ELF-1 (cell line): ENCODE data around the gene IRF9.

Source experiments
- DNase-seq: peaks from one replicate; pipeline ENCODE4 v3.0.0-alpha.2; 2016; ENCODE audit warnings: low read depth, low spot score

IRF9 gene

DNA sequence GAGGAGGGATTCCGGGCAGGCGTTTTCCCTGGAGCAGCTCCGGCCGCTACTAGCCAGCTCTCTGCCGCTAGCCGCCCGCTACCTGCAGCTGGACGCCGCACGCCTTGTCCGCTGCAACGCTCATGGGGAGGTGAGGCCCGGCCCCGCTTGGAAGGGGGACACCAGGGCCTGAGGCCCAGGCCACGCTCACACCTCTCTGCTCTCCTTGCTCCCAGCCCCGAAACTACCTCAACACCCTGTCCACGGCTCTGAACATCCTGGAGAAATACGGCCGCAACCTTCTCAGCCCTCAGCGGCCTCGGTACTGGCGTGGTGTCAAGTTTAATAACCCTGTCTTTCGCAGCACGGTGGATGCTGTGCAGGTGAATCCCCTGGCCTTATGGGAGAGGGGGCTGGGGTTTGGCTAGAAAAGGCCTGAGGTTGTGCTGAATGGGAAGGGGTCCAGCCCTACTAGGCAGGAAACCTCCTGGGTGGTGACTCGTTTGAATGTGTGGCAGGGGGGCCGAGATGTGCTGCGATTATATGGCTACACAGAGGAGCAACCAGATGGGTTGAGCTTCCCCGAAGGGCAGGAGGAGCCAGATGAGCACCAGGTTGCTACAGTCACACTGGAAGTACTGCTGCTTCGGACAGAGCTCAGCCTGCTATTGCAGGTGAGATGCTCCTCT, 13.2 kb upstream of the IRF9 start:
- DNase-seq = no peak

DNA sequence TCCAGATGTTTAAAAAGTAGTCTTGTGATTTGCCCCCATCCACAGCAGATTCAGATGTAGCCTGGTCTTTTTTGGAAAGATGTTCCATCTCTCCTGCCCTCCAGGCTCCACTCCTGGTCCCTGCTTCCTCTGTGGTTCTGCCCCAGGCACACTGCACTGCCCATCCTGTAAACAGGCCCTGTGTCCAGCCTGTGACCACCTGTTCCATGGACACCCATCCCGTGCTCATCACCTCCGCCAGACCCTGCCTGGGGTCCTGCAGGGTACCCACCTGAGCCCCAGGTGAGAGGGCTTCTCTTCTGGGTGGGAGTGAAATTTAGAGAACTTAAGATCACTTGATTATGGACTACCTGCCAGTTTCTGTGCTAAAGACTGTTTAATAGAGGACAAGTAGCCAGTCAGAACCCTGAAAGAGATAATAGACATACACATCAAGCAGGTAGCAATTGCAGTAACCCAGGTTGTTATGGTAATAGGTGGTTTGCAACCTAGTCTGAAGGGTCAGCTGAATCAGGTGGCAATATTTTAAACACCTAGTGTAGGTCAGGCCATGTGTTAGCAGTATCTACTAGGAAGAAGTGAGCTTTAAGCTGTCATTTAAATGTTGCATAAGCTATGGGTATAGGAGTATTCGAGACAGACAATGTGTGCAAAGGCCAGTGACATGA, 11.6 kb upstream of the IRF9 start:
- DNase-seq = no peak

DNA sequence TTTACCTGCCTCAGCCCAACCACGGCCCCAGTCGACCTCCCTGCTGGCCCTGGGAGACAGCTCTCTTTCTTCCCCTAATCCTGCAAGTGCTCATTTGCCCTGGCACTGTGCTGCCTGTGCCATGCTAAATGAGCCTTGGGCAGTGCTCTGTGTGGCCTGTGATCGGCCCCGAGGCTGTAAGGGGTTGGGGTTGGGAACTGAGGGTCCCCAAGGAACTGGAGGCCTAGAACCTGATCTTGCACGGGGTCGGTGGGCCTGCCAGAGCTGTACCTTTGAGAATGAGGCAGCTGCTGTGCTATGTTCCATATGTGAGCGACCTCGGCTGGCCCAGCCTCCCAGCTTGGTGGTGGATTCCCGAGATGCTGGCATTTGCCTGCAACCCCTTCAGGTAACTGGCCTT, 11.0 kb upstream of the IRF9 start:
- no peak for DNase-seq

DNA sequence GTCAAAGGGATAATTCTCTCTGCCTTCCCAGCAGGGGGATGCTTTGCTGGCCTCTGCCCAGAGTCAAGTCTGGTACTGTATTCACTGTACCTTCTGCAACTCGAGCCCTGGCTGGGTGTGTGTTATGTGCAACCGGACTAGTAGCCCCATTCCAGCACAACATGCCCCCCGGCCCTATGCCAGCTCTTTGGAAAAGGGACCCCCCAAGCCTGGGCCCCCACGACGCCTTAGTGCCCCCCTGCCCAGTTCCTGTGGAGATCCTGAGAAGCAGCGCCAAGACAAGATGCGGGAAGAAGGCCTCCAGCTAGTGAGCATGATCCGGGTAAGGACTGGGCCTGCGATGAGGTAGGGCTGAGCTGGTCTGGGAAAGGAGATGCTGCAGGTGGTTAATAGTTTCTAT, 10.5 kb upstream of the IRF9 start:
- no peak for DNase-seq

DNA sequence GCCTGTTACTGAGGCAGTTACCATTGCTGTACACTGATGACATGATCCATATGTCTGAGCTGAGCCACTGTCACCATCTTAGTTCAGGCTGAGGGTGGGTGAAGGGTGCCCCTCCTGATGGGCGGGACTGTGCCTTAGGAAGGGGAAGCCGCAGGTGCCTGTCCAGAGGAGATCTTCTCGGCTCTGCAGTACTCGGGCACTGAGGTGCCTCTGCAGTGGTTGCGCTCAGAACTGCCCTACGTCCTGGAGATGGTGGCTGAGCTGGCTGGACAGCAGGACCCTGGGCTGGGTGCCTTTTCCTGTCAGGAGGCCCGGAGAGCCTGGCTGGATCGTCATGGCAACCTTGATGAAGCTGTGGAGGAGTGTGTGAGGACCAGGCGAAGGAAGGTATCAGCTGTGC, 10.1 kb upstream of the IRF9 start:
- no peak for DNase-seq

DNA sequence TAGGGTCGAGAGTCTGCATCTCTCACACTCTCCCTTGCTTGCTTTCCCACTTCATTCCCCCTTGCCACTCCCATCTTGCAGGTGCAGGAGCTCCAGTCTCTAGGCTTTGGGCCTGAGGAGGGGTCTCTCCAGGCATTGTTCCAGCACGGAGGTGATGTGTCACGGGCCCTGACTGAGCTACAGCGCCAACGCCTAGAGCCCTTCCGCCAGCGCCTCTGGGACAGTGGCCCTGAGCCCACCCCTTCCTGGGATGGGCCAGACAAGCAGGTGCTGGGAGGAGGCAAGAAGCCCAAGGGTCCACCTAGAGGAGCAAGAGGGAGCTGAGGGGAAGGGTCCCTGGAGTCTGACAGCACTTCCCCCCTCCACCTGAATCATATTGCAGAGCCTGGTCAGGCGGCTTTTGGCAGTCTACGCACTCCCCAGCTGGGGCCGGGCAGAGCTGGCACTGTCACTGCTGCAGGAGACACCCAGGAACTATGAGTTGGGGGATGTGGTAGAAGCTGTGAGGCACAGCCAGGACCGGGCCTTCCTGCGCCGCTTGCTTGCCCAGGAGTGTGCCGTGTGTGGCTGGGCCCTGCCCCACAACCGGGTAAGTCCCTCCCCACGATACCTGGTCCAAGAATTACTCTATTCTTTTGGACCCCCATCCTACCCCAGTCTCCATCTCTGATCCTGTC, 9.5 kb upstream of the IRF9 start:
- no peak for DNase-seq

DNA sequence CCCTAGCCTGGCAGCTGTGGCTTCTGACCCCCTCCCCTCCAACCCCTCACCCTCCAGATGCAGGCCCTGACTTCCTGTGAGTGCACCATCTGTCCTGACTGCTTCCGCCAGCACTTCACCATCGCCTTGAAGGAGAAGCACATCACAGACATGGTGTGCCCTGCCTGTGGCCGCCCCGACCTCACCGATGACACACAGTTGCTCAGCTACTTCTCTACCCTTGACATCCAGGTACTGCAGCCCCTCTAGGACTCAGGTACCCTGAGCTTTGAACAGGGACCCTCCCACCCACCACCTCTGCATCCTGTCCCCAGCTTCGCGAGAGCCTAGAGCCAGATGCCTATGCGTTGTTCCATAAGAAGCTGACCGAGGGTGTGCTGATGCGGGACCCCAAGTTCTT, 6.0 kb upstream of the IRF9 start:
- no peak for DNase-seq

DNA sequence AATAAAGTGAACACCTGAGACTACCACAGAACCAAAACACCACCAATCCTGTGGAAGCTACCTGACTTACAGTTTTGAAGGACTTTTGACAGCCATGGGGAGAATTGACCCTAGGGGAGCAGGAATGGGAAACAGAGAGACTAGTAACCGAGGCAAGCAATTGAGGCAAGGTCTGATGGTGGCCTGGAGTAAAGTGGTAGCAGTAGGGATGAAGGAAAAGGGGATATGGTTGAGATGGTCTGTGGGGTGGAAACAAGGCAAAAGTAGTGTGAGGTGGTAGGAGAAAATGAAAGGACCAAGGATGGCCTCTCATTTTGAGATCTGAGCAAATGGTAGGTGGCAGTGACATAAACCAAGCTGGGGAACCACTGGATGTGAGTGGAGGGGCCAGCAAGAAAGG, 4.2 kb upstream of the IRF9 start:
- no peak for DNase-seq

DNA sequence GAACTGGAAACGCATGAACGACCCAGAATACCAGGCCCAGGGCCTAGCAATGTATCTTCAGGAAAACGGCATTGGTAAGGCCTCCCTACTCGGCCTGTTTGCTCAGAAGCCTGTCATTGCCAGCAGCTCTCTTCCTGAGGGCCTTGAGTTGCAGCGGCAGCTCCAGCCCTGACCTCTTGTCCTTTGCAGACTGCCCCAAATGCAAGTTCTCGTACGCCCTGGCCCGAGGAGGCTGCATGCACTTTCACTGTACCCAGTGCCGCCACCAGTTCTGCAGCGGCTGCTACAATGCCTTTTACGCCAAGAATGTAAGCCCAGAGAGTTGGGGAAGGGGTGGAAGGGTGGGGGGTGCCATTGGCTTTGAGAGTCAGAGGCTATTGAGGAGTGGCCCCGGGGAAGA, 3.7 kb upstream of the IRF9 start:
- no peak for DNase-seq

DNA sequence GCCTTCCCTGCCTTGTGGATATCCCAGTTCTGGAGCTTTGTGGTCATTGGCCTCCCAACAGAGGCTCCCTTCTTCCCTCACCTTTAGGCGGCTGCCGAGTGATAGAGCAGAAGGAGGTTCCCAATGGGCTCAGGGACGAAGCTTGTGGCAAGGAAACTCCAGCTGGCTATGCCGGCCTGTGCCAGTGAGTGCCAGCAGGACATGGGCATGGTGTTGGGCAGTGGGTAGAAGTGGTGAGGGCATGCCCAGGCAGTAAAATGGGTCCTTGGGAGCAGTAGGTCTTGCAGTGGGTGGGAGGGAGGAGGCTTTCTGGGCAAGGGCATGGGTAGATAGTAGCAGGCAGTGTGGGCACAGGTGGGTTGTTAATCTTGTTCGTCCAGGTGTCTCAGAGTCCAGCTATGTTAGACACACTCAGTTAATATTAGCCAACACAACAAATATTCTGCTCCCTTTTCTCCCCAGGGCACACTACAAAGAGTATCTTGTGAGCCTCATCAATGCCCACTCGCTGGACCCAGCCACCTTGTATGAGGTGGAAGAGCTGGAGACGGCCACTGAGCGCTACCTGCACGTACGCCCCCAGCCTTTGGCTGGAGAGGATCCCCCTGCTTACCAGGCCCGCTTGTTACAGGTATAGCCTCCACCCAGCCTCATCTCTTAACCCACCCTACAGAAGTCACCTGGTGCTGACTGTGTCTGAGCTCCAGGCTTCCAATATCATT, 1.1 kb upstream of the IRF9 start:
- DNase-seq = no peak

DNA sequence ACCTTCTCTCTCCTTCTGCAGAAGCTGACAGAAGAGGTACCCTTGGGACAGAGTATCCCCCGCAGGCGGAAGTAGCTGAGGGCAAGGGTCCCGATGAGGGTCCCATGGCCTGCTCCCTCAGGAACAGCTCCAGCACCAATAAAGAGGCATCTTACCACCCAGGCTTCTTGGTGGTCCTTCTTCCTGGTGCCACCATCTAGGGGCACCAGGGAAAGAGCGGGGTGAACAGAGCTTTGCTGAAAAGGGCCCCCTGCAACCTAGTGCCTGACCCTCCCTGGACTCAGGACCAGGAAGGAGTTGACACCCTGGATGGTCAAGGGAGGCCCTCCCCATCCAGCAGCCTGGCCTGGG, 591 bp upstream of the IRF9 start:
- DNase-seq = no peak

DNA sequence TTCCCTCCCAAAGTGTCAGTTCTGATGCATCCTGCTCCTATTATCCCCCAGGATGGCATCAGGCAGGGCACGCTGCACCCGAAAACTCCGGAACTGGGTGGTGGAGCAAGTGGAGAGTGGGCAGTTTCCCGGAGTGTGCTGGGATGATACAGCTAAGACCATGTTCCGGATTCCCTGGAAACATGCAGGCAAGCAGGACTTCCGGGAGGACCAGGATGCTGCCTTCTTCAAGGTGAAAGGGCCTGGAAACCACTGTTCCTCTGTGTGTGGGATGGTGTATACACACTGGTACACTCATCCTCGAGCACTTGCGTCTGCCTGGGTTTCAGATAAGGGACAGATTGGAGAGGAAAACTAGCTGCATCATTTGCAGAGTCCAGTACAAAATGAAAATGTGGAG, 1.0 kb downstream of the IRF9 start:
- no peak for DNase-seq

DNA sequence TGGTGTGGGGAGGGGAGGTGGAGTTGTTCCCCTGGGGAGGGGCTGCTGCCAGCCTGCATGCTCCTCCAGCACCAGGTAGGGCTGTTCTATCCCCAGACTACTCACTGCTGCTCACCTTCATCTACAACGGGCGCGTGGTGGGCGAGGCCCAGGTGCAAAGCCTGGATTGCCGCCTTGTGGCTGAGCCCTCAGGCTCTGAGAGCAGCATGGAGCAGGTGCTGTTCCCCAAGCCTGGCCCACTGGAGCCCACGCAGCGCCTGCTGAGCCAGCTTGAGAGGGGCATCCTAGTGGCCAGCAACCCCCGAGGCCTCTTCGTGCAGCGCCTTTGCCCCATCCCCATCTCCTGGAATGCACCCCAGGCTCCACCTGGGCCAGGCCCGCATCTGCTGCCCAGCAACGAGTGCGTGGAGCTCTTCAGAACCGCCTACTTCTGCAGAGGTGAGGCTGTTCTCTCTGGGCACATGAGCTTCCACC, 3.5 kb downstream of the IRF9 start:
- no peak for DNase-seq

DNA sequence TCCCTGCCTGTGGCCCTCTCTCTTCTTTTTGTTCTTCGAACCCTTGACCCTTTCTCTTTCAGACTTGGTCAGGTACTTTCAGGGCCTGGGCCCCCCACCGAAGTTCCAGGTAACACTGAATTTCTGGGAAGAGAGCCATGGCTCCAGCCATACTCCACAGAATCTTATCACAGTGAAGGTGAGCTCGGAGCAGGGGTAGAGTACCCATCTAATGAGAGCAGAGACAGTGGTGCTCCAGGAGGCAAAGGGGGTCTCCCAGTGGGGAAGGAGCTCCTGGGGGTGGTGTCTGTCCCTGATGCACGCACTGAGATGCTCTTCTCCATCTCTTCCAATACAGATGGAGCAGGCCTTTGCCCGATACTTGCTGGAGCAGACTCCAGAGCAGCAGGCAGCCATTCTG, 4.7 kb downstream of the IRF9 start:
- DNase-seq = no peak

DNA sequence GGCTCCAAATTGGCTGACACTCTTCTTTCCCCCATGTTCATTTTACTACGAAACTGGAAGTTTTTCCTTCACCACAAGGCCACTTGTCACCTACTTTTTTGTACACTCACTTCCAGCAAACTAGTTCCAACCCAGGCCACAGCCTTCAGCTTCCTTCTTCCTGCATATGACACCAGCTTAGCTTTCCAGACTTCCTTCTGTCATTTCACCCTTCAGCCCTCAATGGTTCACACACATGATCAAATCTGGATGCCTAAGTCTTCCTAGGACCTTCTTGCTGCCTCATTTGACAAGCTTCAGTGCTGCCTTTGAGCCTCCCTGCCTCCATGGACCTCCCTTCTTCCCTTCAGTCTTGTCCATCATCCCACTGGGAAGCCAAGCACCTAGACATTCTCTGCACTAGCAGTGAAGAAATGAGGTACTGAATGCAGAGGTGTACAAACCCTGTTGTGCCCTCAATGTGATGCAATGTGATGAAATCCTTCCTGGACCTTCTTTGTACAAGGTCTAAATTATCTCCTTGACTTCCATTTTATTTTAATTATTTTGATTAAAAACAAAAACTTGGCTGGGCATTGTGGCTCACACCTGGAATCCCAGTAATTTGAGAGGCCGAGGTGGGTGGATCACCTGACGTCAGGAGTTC, 6.5 kb downstream of the IRF9 start:
- no peak for DNase-seq

DNA sequence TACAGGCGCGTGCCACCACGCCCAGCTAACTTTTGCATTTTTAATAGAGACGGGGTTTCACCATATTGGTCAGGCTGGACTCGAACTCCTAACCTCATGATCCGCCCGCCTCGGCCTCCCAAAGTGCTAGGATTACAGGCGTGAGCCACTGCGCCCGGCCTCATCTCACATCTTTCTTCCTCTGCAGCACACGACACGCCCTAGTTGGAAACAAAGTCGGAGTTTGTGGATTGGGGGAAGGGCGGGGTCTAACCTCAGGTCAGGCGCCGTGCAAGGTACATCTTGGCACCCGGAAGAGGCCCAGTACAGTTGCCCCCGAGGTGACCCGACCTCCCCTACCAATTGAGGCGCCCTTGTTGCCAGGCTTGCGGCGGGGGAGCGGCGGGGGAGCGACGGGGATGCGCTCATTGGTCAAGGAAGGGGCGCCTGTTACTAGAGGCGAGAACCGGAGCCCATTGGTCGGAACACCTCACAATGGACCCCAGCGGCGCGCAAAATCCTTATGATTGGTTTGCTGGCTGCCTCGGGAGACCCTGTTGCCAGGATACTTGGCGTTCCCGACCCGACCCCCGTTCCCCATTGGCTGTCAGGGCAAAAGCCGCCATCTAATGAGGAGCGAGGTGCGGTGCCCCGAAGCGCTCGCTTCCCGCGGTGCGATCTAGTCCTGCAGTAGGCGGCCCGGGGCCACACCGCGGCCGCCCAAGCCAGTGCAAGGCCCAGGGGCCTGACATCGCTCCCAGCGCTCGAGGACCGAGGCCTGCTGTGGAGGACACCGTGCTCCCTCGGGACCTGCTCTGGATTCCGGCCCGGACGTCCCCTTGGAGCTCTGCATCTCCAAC, 10.6 kb downstream of the IRF9 start, which contains the start of gene REC8:
Gene REC8 (plus strand): TSS at position 659 of the 839 bp plus-strand sequence. CDS start 473 bp downstream, outside the sequence.
- DNase-seq = peak; percentile 99

DNA sequence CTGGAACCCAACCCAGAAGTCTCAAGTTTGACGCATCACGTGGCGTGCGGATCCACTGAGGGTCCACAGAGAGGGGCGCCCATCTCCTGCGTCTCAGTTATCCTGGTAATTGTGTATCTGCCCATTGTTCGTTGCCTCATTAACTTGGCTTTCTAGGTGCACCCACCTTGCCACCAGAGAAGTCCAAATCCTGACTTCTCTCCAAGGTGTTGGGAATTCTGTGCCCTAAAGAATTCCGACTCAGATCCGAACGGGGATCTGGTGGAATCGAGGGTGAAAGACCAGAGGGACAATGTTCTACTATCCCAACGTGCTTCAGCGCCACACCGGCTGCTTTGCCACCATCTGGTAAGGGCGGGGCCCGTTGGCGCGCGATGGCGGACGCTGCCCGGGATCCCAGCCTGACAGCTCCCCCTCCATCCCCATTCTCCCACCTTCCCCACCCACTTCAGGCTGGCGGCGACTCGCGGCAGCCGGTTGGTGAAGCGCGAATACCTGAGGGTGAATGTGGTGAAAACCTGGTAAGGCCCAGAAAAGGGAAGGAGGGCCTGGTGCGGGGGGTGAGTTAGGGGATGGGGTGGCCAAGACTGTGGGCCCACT, 11.3 kb downstream of the IRF9 start:
- DNase-seq = peak; percentile 27

DNA sequence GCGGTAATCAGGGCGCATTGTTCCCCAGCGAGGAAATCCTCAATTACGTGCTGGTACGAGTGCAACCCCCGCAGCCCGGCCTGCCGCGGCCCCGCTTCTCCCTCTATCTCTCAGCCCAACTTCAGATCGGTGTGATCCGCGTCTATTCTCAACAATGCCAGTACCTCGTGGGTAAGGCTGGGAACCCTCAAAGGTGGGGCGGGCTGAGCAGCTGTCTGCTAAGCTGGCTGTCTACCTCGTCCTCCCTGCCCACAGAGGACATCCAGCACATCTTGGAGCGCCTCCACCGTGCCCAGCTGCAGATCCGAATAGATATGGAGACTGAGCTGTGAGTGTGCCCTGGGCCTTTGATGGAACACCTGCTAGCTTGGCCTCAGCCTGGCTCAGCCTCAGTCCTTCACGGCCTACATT, 11.8 kb downstream of the IRF9 start:
- no peak for DNase-seq

DNA sequence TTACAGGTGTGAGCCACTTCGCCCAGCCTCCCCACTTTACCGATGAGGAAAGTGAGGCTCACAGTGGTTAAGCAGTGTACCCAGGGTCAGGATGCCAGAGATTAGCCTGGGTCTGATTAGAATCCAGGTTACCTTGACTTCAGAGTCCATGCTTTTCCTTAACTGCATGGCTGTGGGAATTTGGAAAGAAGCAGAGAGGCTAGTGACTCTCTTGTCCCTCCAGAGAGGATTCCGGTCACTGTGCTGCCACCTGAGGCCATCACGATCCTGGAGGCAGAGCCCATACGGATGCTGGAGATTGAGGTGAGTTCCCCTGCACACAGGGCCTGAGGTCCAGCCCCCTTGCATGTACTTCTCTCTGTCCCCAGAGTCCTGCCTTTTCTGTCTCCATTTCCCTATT, 15.5 kb downstream of the IRF9 start:
- no peak for DNase-seq

DNA sequence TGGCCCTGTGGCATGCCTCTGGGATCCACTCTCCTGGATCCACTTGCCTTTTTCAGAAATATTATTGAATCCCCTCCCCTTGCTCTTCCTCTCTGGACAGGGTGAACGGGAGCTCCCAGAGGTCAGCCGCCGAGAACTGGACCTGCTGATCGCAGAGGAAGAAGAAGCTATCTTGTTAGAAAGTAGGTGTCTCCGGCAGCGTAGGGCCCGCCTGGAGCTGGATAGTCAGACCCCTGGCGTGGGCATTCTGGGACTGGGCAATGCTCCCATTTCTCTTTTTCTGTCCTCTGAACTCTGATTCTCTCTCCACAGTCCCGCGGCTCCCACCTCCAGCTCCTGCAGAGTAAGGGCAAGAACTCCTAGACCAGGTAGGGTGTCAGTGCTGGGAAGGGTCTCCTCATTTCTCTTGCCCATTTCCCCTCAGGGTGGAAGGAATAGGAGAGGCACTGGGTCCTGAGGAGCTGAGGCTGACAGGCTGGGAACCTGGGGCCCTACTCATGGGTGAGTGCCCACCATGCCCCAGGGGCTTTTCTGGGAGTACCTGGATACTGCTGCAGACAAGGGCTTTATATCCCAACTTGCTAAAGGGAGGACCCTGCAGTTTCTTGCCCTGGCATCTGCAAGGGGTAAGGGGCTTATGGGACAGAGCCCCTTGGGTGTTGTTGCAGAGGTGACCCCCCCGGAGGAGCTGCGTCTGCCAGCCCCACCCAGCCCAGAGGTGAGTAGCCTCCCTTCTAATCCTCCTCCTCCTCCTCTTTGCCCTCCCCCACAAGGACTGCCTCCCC, 16.2 kb downstream of the IRF9 start:
- DNase-seq = no peak
